H1 (cell line): ENCODE measurements around the gene THADA. TPM values are rescaled to one million over a fixed set of nuclear protein-coding genes. Genes with fewer than 3 reads are reported as not detected.

ENCODE experiments used
- CEBPB ChIP-seq: IDR thresholded peaks from 2 replicates; pipeline ENCODE4 v1.6.1; 2012; ENCODE audit warnings: low read depth, low read length
- CREB1 ChIP-seq: IDR thresholded peaks from 2 replicates; pipeline ENCODE4 v1.6.1; 2012; ENCODE audit warnings: inconsistent platforms
- EZH2 ChIP-seq: fragments of 200-600 bp; sonication (generic); IDR thresholded peaks from 2 replicates; pipeline ENCODE4 v1.7.1; 2012; ENCODE audit warnings: low read depth, mild to moderate bottlenecking, moderate library complexity, low read length, inconsistent platforms; ENCODE audit not compliant: severe bottlenecking
- SP2 ChIP-seq: IDR thresholded peaks from 2 replicates; pipeline ENCODE4 v1.6.1; 2012; ENCODE audit warnings: mild to moderate bottlenecking, low read length, inconsistent platforms
- polyA plus RNA-seq, 7 experiments: library from polyadenylated mRNA; depleted of rRNA in 3 of 7; stranded (reverse) in 5 of 7; unstranded in 2 of 7; fragments of >200 nt in 5 of 7; fragments of 200-250 nt in 2 of 7; gene quantifications; 1 replicate in 5 of 7; 2 replicates in 1 of 7; 4 replicates in 1 of 7; pipeline versions ENCODE4 v1.2.1 to v1.2.3, GENCODE V29; 2011 to 2013; ENCODE audit warnings: missing spikeins in 2 of 7, mixed read lengths in 2 of 7
- total RNA-seq: library from RNA; stranded (reverse); fragmentation: NEBNext Ultra II Directional; extraction: Animal tissue kit (Norgen Biotek cat#: 25700); gene quantifications from 2 replicates; pipeline ENCODE4 v1.2.1, GENCODE V29; 2021
- TF ChIP-seq, protein P1 (sequence below): IDR thresholded peaks from 2 replicates; pipeline ENCODE4 v1.6.1; 2012; ENCODE audit warnings: low read length, inconsistent platforms

Gene THADA
- total and polyA plus RNA-seq, 2 of the 8 experiments (the other 6 are each of a cell fraction or from before 2014, with no cell fraction given) = 22.4 to 26.8 TPM

DNA sequence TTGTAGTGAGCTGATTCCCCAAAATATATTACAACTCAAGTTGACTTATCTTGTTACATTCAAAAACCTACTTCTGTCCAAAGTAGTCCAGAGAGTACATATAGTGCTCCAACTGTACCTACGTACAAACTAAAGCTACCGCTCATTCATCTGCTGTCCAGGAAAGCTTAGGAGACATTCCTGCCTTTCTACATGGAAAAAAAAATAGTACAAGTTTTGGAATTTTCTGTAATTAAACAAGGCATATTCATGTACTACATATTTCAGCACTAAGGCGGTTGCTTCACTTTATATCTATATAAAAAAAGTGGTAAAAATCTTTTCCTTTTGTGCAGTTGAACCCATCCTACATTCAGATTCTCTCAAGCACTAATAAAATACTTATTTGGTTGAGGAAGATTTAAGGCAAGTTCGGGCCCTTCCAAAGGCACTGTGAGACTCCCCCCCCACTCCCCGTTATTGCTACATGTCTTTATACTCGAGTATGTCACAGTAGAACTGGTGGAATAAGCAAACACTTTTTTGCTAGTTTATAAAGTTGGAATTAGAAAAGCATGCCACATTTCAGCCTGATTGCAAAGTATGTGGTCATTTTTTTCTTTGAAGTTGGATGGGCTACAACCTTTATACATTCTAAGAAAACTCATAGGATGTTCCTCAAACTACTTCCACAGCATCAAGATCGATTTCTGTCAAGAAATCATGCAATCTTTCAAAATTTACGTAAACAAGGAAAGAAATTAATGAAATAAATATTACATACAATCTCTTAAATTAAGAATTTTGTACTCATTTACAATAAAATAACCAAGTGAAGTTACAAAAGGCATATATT is 373.1 kb downstream of the THADA start (continued):
- no peak for TF ChIP-seq CEBPB
- no peak for TF ChIP-seq EZH2
- TF ChIP-seq CREB1 = no peak
- TF ChIP-seq, protein P1, sequence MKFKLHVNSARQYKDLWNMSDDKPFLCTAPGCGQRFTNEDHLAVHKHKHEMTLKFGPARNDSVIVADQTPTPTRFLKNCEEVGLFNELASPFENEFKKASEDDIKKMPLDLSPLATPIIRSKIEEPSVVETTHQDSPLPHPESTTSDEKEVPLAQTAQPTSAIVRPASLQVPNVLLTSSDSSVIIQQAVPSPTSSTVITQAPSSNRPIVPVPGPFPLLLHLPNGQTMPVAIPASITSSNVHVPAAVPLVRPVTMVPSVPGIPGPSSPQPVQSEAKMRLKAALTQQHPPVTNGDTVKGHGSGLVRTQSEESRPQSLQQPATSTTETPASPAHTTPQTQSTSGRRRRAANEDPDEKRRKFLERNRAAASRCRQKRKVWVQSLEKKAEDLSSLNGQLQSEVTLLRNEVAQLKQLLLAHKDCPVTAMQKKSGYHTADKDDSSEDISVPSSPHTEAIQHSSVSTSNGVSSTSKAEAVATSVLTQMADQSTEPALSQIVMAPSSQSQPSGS = no peak
- no peak for TF ChIP-seq SP2
- TF ChIP-seq, all 59 proteins: peak for 0
